IPS-18c (cell line): ENCODE results near the gene GIGYF2.

Experiments used
- H3K4me3 ChIP-seq: 2 replicates; pipeline ENCODE4 v1.7.0; 2013; ENCODE audit warnings: low read depth, mild to moderate bottlenecking, low read length, moderate library complexity; ENCODE audit not compliant: insufficient read depth
- H3K9me3 ChIP-seq: one replicate; pipeline ENCODE4 v1.6.1; 2013; ENCODE audit warnings: mild to moderate bottlenecking, low read length, moderate library complexity; ENCODE audit not compliant: control insufficient read depth, insufficient read depth

GIGYF2 gene

DNA sequence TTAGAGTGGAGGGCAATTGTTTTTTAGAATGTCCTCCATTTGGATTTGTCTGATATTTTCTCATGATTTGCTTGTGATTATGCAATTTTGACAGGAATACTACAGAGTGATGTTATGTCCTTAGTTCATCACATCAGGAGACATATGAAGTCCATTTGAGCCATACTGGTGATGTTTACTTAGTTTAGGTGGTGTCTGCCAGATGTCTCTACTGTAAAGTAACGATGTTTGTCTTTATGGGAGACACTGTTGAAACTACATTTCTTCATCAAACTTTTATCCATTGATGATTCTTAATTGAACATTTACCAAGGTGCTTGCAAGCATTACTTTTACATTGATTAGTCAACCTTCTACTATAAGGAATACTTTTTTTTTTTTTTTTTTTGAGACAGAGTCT lies 168.0 kb downstream of the GIGYF2 start:
- Histone ChIP-seq H3K4me3 (no peak overlapping the region), H3K9me3 (no peaks in the 10 kb centered on the region)

DNA sequence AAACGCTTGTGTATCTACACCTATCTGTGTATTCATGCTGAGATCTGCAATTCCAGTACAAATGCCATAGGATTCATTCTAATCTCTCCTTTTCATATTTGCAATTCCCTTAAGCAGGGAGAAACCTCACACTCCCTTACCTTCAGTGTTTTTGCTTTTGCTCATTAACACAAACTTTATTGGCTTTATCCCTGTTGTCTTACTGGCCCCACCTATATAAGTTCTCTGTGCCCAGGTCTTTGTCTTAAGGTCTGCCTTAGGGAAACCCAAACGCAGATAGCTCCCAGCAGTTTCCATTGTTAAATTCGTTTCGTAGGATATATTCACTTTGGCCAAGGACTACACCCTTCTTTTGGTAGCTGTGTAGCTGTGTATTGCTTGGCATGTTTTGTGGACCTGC lies 169.0 kb downstream of the GIGYF2 start:
- H3K4me3 ChIP-seq, result no peak overlapping the region

DNA sequence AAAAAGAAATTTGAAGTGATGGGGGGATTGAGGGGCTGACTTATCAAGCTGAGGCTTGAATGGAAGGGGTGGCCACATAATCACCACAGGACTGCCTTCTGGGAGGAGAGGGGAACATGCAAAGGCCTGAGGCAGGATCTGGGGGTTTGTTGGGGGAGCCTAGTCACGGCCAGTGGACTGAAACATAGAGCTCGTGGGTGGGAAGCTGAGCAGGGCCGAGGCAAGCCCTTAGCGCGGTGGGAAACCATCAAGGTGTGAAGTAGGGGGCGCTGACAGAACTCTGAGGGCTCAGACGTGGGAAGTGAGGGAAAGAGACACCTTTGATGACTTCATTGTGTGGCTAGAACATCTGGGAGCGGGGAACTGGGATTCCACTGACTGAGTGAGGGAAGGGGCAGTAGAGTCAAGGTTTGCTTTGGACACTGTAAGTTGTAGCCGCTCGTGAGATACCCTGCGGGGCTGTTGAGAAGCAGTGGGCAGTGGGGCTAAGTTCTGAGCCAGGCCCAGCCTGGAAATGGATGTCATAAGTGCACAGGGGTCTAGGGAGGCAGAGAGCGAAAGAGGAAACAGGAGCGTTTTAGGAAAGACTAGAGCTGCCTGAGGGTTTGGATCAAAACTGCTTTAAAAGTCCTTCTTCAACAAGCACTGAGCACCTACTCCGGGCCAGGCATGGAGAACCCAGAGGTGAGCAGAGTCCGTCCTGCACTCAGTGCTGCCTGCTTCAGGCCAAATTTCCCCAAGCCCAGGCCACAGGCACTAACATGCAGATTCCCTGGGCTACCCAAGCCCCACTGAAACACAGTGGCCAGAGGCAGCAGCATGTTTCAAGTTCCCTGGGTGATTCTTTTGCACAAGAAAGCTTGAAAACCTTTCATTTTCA lies 172.2 kb downstream of the GIGYF2 start:
- no peak overlapping the region for H3K4me3 ChIP-seq
- H3K9me3 ChIP-seq, result no peaks in the 10 kb centered on the region

More for the DNA sequence above, 169.0 kb downstream of the GIGYF2 start:
- H3K9me3 ChIP-seq, result no peaks in the 10 kb centered on the region

DNA sequence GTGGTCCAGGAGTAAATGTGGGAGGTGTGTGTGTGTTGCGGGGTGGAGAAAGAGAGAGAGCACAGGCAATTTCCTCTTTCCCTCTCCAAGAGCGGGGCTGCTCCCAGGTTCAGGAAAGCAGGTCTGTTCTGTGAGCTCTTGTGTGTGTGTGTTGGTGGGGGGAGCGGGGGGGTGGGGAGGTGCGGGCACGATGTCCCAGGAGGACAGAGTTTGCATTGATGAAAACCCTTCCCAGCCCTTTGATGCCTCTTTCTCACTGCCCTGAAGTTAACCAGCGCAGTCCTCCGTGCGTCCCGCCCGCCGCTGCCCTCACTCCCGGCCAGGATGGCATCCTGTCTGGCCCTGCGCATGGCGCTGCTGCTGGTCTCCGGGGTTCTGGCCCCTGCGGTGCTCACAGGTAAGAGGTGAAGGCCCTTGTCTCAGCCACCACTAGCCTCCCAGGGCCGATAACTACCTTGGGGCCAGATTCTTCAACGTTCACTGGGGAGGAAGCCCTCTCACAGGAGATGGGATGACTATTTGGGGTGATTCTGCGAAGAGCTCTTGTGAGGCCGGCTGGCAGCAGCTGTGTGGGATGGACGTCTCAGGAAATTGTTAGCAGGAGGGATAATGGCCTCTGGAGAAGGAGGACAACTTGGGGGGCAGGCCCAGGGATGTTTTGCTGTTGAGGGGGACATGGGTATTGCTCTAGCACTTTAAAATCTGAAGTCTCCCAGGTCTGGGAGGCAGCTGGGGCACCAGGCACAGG lies 173.1 kb downstream of the GIGYF2 start, which contains the start of gene SNORC:
Gene SNORC, plus strand, starts transcription at position 247 of the 748 bp plus-strand sequence. Its CDS starts 78 bp downstream, at position 325.
- no peaks in the 10 kb centered on the region for H3K9me3 ChIP-seq
- H3K4me3 ChIP-seq, result no peak within 1 kb of the TSS

DNA sequence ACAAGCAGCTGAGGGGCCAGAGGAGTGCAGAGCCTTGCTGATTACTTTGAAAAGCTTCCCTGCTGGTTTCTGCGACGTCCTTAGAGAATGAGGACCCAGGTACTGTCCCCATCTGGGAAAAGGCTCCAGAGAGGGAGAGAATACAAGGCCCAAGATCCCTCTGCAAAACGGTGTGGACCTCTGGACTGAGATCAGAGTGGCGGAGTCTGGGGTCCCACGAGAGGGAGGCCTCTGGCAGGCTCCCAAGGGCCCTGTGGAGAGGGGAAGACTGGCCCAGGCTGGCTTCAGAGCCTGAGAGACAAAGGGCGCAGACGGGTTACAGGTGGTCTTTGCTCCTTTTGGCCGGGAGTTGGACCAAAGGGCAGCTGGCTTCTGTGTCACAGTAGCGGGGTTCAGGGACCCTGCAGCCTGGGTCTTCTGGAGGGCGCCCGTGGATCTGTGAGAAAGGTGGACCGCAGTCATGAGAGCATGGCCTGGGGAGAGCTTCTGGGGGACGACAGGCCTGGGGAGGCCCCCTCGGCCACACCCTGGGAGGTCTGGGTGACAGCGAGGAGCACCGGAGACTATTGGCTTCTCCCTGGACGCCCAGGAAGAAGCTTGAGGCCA lies 173.7 kb downstream of the GIGYF2 start:
- H3K9me3 ChIP-seq, result no peaks in the 10 kb centered on the region
- H3K4me3 ChIP-seq, result no peak overlapping the region

DNA sequence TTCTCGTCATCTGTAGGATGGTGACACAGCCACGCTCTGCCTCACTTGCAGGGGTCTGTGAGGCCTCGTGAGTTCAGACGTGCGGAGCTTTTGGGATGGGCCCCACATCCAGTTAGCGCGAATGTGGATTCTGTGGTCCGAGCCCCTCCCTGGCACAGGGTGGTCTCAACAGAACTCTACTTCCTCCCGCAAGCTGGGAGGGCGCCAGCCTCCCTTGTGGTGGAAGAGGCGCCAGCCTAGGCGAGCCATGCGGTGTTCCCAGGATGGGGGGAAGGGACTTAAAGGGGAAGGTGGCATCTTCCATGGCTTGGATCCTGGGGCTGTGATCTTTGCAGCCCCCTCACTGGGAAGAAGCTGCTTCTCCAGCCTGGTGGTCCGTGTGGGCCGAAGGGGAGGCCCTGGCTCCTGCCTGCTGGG lies 174.3 kb downstream of the GIGYF2 start:
- Histone ChIP-seq H3K4me3 (no peak overlapping the region), H3K9me3 (no peaks in the 10 kb centered on the region)

DNA sequence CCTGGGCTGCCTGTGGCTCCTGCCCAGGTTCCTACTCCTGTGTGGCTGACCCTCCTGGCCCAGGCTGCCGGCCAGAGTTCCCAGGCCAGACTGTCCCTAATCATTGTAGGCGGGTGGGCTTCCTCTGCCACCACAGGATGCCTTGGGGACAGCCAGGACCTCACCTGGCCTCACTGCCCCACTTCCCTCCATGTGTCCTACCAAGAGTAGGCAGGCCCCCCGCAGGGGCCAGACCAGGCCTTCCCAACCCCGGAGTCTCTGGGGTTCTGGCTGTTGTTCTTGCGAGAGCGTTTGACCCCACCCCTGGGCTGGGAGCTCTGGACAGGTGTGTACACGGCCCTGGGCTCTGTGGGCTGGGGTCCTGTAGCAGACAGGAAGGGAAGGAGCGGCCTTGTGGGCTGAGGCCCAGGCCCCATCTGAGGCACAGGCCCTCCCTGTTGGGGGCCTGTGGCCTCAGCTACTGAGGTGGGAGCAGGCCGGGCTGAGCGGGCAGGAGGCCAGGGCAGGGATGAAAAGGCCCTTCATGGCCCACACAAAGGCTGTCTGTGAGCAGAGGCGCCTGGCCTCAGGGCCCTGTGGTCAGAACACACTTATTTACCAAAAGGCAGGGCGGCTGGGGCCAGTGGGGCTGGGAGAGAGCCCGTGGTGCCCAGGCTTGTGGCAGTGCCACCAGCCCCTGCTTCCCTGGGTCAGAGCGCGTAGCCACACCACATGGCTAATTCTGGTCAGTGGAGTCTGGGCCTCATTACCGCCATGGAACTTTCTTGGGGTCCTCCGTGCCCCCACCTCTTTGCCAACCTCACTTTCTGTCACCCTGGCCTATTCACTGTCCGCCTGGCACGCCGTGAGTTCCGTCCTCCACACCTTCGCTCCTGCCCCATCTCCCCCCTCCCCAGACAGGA lies 175.0 kb downstream of the GIGYF2 start:
- H3K4me3 ChIP-seq, result no peak overlapping the region
- H3K9me3 ChIP-seq, result no peaks in the 10 kb centered on the region

DNA sequence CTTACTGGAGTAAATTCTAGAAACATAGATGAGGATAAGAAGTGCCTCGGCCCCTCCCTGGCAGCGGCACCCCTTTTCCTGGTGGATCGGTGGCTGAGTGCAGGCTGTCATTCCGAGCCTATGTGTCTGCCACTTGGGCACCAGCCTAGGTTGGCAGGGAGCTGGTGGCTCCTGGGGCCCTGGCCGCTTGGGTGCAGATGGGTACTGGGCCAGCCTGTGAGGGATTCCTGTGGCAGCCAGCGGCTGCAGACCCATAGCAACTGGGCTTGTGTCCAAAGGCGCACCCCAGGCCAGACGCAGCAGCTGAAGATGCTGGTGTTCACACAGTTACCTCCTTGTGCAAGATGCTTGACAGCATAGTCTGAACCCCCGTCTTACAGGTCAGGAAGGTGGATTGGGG lies 175.7 kb downstream of the GIGYF2 start:
- Histone ChIP-seq H3K4me3 (no peak overlapping the region), H3K9me3 (no peaks in the 10 kb centered on the region)

DNA sequence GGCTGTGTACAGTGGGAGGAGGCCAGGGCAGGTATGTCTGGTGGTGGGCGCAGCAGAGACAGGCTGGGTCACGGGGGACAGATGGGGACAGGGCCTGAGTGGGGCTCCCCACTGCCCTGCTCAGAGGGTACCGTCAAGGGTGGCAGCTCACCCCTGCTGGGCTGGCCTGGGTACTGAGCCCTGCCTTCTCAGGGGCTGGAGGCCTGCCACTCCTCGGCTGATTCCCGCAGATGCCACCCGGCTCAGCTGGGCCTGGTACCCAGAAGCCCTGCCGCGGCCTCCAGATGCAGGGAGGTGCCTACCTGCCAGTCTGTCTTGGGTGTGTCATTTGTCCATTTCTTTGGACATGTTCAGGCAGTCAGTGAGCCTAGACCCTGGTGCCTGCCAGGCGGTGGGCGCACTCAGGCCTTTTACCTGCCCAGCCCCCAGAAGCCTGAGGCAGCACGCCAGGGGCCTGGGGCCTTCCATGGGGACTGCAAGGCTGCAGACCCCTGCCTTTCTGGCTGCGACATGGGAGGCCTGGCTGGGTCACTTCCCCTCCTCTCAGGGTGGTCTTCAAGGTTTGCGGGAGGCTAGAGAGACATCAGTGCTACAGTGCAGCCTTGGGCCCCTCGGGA lies 176.3 kb downstream of the GIGYF2 start:
- no peaks in the 10 kb centered on the region for H3K9me3 ChIP-seq
- H3K4me3 ChIP-seq, result no peak overlapping the region

DNA sequence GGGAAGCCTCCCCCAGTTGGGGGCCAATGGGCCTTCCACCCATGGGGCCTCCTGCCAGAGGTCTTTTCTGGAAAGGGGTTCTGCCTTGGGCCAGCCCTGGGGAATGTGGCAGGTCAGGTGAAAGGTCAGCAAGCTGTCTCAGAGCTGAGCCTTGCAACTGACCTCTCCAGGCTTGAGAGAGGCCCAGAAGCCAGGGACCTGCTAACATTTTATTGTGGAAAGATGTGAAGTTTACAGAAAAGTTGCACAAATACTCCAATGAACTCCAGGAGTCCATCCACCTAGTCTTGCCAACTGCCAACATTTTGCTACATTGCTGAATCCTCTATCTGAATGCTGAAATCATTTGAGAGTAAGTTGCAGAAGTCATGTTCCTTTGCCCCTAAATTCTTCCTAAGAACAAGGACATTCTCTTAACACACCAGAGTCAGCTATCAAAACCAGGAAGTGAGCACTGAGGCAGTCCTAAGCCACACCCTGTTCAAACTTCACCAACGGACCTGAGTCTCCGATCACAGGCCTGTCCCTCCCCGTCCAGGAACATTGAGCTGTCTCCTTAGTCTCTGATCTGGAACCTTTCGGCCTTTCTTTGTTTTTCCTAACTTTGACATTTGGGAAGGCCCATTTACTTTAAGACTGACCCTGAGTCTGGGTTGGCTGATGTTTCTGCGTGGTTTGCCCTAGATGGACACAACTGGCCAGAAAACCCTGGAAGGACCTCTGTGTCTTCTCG lies 176.9 kb downstream of the GIGYF2 start:
- Histone ChIP-seq H3K4me3 (no peak overlapping the region), H3K9me3 (no peaks in the 10 kb centered on the region)

DNA sequence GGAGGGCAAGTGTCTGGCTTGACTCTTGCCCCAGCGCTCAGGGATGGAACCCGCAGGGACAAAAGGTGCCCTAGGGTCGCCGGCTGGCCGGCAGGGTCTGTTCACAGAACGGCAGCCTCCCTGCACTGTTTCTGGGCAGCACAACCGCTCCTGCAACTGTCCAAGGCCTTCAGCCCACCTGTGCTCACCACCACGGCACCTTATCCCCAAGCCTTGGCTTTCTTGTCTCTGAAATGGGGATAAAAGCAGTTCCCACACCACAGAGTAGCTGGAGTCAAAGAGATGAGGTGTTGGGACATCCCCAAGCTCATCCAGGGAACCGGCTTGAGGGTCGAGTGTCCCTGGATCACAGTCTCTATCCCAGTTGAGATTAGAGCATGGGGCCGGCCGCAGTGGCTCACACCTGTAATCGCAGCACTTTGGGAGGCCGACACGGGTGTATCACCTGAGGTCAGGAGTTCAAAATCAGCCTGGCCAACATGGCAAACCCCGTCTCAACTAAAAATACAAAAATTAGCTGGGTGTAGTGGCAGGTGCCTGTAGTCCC lies 177.6 kb downstream of the GIGYF2 start:
- Histone ChIP-seq H3K4me3 (no peak overlapping the region), H3K9me3 (no peaks in the 10 kb centered on the region)

DNA sequence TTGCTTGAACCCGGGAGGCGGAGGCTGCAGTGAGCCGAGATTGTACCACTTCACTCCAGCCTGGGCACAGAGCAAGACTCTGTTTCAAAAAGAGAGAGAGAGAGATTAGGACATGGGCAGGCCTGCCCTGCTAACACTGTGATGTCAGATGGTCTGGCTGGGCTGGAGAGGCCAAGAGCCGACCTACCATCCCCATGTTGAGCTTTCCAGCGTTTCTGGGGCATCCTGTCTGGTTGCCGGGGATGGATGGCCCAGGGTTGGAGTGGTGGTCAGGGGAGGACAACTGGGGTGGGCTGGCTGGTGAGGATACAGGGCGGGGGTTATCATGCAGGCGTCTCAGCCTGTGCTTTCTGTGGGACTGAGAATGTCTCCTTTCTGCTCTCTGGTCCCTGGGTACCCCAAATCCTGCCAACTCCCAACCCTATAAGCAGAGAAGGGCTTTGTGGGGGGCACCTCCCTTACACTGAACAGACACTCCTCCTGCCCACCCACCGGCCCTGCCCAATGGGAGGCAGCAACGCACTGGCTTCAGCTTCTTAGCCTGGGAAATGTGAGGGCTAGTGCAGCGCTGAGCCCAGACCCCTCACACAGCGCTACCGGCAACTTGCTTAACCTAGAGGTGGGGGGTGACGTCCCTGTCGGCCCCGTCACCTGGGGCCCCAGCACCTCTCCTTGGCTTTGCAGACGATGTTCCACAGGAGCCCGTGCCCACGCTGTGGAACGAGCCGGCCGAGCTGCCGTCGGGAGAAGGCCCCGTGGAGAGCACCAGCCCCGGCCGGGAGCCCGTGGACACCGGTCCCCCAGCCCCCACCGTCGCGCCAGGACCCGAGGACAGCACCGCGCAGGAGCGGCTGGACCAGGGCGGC lies 178.4 kb downstream of the GIGYF2 start:
- no peaks in the 10 kb centered on the region for H3K9me3 ChIP-seq
- peak overlapping the region; percentile 46 for H3K4me3 ChIP-seq

DNA sequence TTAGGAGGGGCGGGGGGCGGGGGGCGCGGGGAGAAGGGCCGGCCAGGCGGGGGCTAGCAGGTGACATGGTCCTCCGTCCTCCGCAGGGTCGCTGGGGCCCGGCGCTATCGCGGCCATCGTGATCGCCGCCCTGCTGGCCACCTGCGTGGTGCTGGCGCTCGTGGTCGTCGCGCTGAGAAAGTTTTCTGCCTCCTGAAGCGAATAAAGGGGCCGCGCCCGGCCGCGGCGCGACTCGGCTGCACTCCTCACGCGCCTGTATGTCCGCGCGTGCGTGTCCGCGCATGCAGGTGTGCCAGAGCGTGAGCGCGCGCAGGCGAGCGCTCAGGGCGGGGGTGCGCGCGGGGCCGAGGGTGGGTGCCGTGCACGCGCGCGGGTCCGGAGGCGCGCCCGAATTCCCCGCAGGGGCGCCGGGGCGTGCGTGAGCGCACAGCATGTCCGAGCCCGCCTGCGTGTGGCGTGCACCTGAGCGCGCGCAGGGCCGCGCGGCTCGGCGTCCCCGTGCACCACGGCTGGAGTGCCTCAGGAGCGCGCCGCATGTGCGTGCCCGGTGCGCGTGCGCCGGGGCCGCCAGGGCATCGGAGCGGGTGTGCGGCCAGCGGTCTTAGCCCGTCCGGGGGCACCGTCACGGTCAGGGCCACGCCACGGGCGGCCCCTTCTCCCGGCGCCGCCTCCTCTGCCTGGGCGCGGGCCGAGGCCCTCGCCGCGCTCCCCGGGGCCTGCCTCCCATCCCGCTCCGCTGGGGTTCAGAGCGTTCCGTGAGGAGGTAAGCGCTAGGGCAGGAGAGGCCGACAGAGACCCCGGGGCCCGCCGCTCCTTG lies 179.2 kb downstream of the GIGYF2 start:
- H3K4me3 ChIP-seq, result peak overlapping the region; percentile 60

DNA sequence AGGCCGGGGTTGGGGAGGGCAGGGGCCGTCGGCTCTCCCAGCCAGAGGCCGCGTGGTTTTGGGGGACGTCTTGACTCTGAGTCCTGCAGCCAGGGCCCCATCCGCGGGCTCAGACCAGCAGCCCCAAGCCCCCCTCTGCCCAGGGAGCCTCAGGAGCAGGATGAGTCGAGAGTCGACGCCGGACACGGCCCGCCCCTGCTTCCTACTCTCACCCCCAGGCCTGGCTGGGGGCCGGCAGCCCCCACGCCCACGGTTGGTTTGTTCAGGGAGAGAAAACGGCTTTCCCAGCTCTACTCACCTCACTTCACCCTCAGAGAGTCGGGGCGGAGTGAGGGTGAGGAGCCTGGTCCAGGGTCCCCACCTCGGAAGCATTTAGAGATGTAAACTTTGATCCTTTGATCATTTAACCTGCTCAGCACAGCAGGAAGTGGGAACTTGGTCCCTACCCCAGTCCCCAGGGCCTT lies 179.9 kb downstream of the GIGYF2 start:
- Histone ChIP-seq H3K4me3 (peak overlapping the region; percentile 60), H3K9me3 (no peaks in the 10 kb centered on the region)

More for the DNA sequence above, 179.2 kb downstream of the GIGYF2 start:
- H3K9me3 ChIP-seq, result no peaks in the 10 kb centered on the region
